Measurements from ENCODE around the gene CACNA2D2. TPM values are rescaled to one million over a fixed set of nuclear protein-coding genes. Genes with fewer than 3 reads are reported as not detected.
A peak's percentile ranks its signal among the peaks of the same experiment; 100 is the strongest.

Gene CACNA2D2
- total RNA-seq, 1 experiment from 2014 or later = not detected

GRCh38 chr3:50532062-50532705 lies 28.8 kb upstream of the CACNA2D2 start:
- no peak for DNase-seq
- Histone ChIP-seq H3K27ac (ENCODE audit: low read length) (no peak overlapping the region), H3K4me1 (ENCODE audit: low read length) (no peaks in the 10 kb centered on the region), H4K20me1 (ENCODE audit: insufficient read depth, low read depth, low read length) (no peaks in the 10 kb centered on the region), H3K27me3 (ENCODE audit: low read length) (no peaks in the 10 kb centered on the region), H3K9me3 (ENCODE audit: low read length) (no peaks in the 10 kb centered on the region), H3K9me2 (replicated peaks; ENCODE audit: insufficient read depth, low read length) (no peaks in the 10 kb centered on the region), H3K36me3 (ENCODE audit: insufficient read depth, low read length) (no peaks in the 10 kb centered on the region), H3K79me2 (ENCODE audit: low read length) (no peaks in the 10 kb centered on the region), H2AFZ (ENCODE audit: low read length) (no peak overlapping the region), H3K4me3 (ENCODE audit: low read length) (no peak overlapping the region), H3K4me2 (ENCODE audit: low read depth, low read length, poor library complexity, severe bottlenecking) (no peak overlapping the region), H3K9ac (ENCODE audit: low read length) (no peak overlapping the region)

GRCh38 chr3:50531201-50531600 lies 27.8 kb upstream of the CACNA2D2 start:
- no peak overlapping the region for H3K4me2 ChIP-seq (ENCODE audit: low read depth, low read length, poor library complexity, severe bottlenecking)
- H3K27ac ChIP-seq (ENCODE audit: low read length) = no peak overlapping the region
- no peaks in the 10 kb centered on the region for H3K4me1 ChIP-seq (ENCODE audit: low read length)
- DNase-seq = no peak
- H3K9ac ChIP-seq (ENCODE audit: low read length) = no peak overlapping the region
- no peaks in the 10 kb centered on the region for H3K36me3 ChIP-seq (ENCODE audit: insufficient read depth, low read length)
- H3K79me2 ChIP-seq (ENCODE audit: low read length) = no peaks in the 10 kb centered on the region
- no peaks in the 10 kb centered on the region for H3K27me3 ChIP-seq (ENCODE audit: low read length)
- H3K9me3 ChIP-seq (ENCODE audit: low read length) = no peaks in the 10 kb centered on the region
- H2AFZ ChIP-seq (ENCODE audit: low read length) = no peak overlapping the region
- no peaks in the 10 kb centered on the region for H4K20me1 ChIP-seq (ENCODE audit: insufficient read depth, low read depth, low read length)
- no peak overlapping the region for H3K4me3 ChIP-seq (ENCODE audit: low read length)
- H3K9me2 ChIP-seq (replicated peaks; ENCODE audit: insufficient read depth, low read length) = no peaks in the 10 kb centered on the region

- no peak overlapping the region for H3K4me3 ChIP-seq (ENCODE audit: low read length)
- DNase-seq = no peak
- H4K20me1 ChIP-seq (ENCODE audit: insufficient read depth, low read depth, low read length) = no peaks in the 10 kb centered on the region
- H3K9me2 ChIP-seq (replicated peaks; ENCODE audit: insufficient read depth, low read length) = no peaks in the 10 kb centered on the region
- no peak overlapping the region for H2AFZ ChIP-seq (ENCODE audit: low read length)
- no peak overlapping the region for H3K4me2 ChIP-seq (ENCODE audit: low read depth, low read length, poor library complexity, severe bottlenecking)
- H3K36me3 ChIP-seq (ENCODE audit: insufficient read depth, low read length) = no peaks in the 10 kb centered on the region
- H3K27ac ChIP-seq (ENCODE audit: low read length) = no peak overlapping the region
- no peak overlapping the region for H3K9ac ChIP-seq (ENCODE audit: low read length)
- no peaks in the 10 kb centered on the region for H3K4me1 ChIP-seq (ENCODE audit: low read length)
- no peaks in the 10 kb centered on the region for H3K9me3 ChIP-seq (ENCODE audit: low read length)
- no peaks in the 10 kb centered on the region for H3K79me2 ChIP-seq (ENCODE audit: low read length)
- no peaks in the 10 kb centered on the region for H3K27me3 ChIP-seq (ENCODE audit: low read length)
Measured at GRCh38 chr3:50530001-50530970, 26.9 kb upstream of the CACNA2D2 start.

GRCh38 chr3:50525987-50526386 lies 22.6 kb upstream of the CACNA2D2 start:
- Histone ChIP-seq H3K4me2 (ENCODE audit: low read depth, low read length, poor library complexity, severe bottlenecking) (no peak overlapping the region), H3K79me2 (ENCODE audit: low read length) (no peaks in the 10 kb centered on the region), H3K4me1 (ENCODE audit: low read length) (no peaks in the 10 kb centered on the region), H3K27ac (ENCODE audit: low read length) (no peak overlapping the region), H3K9ac (ENCODE audit: low read length) (no peak overlapping the region), H2AFZ (ENCODE audit: low read length) (no peak overlapping the region), H3K9me2 (replicated peaks; ENCODE audit: insufficient read depth, low read length) (no peaks in the 10 kb centered on the region), H3K36me3 (ENCODE audit: insufficient read depth, low read length) (no peaks in the 10 kb centered on the region), H3K27me3 (ENCODE audit: low read length) (no peaks in the 10 kb centered on the region), H4K20me1 (ENCODE audit: insufficient read depth, low read depth, low read length) (no peaks in the 10 kb centered on the region), H3K9me3 (ENCODE audit: low read length) (no peaks in the 10 kb centered on the region), H3K4me3 (ENCODE audit: low read length) (no peak overlapping the region)
- DNase-seq = peak; percentile 85

GRCh38 chr3:50525191-50525910 lies 21.9 kb upstream of the CACNA2D2 start:
- no peaks in the 10 kb centered on the region for H3K27me3 ChIP-seq (ENCODE audit: low read length)
- no peaks in the 10 kb centered on the region for H3K4me1 ChIP-seq (ENCODE audit: low read length)
- H3K79me2 ChIP-seq (ENCODE audit: low read length) = no peaks in the 10 kb centered on the region
- no peaks in the 10 kb centered on the region for H4K20me1 ChIP-seq (ENCODE audit: insufficient read depth, low read depth, low read length)
- H3K27ac ChIP-seq (ENCODE audit: low read length) = no peak overlapping the region
- H3K9me2 ChIP-seq (replicated peaks; ENCODE audit: insufficient read depth, low read length) = no peaks in the 10 kb centered on the region
- H3K36me3 ChIP-seq (ENCODE audit: insufficient read depth, low read length) = no peaks in the 10 kb centered on the region
- DNase-seq = no peak
- H2AFZ ChIP-seq (ENCODE audit: low read length) = no peak overlapping the region
- H3K9ac ChIP-seq (ENCODE audit: low read length) = no peak overlapping the region
- H3K4me2 ChIP-seq (ENCODE audit: low read depth, low read length, poor library complexity, severe bottlenecking) = no peak overlapping the region
- no peaks in the 10 kb centered on the region for H3K9me3 ChIP-seq (ENCODE audit: low read length)
- H3K4me3 ChIP-seq (ENCODE audit: low read length) = no peak overlapping the region

GRCh38 chr3:50524746-50525145 lies 21.3 kb upstream of the CACNA2D2 start:
- DNase-seq = no peak
- H3K4me2 ChIP-seq (ENCODE audit: low read depth, low read length, poor library complexity, severe bottlenecking) = no peak overlapping the region
- no peaks in the 10 kb centered on the region for H3K4me1 ChIP-seq (ENCODE audit: low read length)
- no peak overlapping the region for H3K9ac ChIP-seq (ENCODE audit: low read length)
- no peak overlapping the region for H3K27ac ChIP-seq (ENCODE audit: low read length)
- H3K36me3 ChIP-seq (ENCODE audit: insufficient read depth, low read length) = no peaks in the 10 kb centered on the region
- no peaks in the 10 kb centered on the region for H3K79me2 ChIP-seq (ENCODE audit: low read length)
- no peak overlapping the region for H3K4me3 ChIP-seq (ENCODE audit: low read length)
- H4K20me1 ChIP-seq (ENCODE audit: insufficient read depth, low read depth, low read length) = no peaks in the 10 kb centered on the region
- no peaks in the 10 kb centered on the region for H3K9me3 ChIP-seq (ENCODE audit: low read length)
- no peaks in the 10 kb centered on the region for H3K9me2 ChIP-seq (replicated peaks; ENCODE audit: insufficient read depth, low read length)
- H3K27me3 ChIP-seq (ENCODE audit: low read length) = no peaks in the 10 kb centered on the region
- no peak overlapping the region for H2AFZ ChIP-seq (ENCODE audit: low read length)

DNA sequence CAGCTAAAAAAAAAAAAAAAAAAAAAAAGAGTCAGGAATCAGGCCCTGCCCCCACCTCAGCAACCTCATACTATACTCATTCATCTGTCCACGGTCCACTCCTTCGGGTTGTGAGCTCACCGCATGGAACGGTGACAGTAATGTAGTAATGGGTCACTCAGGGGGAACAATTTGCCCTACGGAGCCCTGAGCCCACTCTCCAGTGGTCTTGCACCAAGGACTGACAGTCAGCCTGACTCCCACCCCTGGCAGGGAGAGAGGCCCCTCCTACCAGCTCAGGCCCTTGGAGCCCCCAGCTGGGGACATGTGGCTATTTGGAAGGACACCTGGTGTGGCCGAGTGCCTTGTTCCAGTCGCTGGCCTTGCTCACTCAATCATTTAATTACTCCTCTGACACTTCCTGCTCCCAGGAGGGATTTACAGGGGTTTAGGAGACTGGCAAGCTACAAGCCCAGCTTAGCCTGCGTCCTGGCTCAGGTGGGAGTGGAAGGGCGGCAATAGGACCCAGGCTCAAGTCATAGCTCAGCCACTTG lies 19.9 kb upstream of the CACNA2D2 start:
- no peak overlapping the region for H3K9ac ChIP-seq (ENCODE audit: low read length)
- H3K9me3 ChIP-seq (ENCODE audit: low read length) = no peaks in the 10 kb centered on the region

GRCh38 chr3:50521572-50521971 lies 18.1 kb upstream of the CACNA2D2 start:
- Histone ChIP-seq H3K4me2 (ENCODE audit: low read depth, low read length, poor library complexity, severe bottlenecking) (no peak overlapping the region), H3K9me3 (ENCODE audit: low read length) (no peaks in the 10 kb centered on the region), H3K36me3 (ENCODE audit: insufficient read depth, low read length) (no peaks in the 10 kb centered on the region), H3K79me2 (ENCODE audit: low read length) (no peaks in the 10 kb centered on the region), H3K27ac (ENCODE audit: low read length) (no peak overlapping the region), H3K4me1 (ENCODE audit: low read length) (no peaks in the 10 kb centered on the region), H2AFZ (ENCODE audit: low read length) (no peak overlapping the region), H3K9ac (ENCODE audit: low read length) (no peak overlapping the region), H4K20me1 (ENCODE audit: insufficient read depth, low read depth, low read length) (no peaks in the 10 kb centered on the region), H3K9me2 (replicated peaks; ENCODE audit: insufficient read depth, low read length) (no peaks in the 10 kb centered on the region), H3K4me3 (ENCODE audit: low read length) (no peak overlapping the region), H3K27me3 (ENCODE audit: low read length) (no peaks in the 10 kb centered on the region)
- no peak for DNase-seq

More for the DNA sequence above, 19.9 kb upstream of the CACNA2D2 start:
- Histone ChIP-seq H3K4me3 (ENCODE audit: low read length) (no peak overlapping the region), H3K79me2 (ENCODE audit: low read length) (no peaks in the 10 kb centered on the region), H3K36me3 (ENCODE audit: insufficient read depth, low read length) (no peaks in the 10 kb centered on the region), H3K4me2 (ENCODE audit: low read depth, low read length, poor library complexity, severe bottlenecking) (no peak overlapping the region), H3K9me2 (replicated peaks; ENCODE audit: insufficient read depth, low read length) (no peaks in the 10 kb centered on the region), H3K4me1 (ENCODE audit: low read length) (no peaks in the 10 kb centered on the region), H2AFZ (ENCODE audit: low read length) (no peak overlapping the region), H4K20me1 (ENCODE audit: insufficient read depth, low read depth, low read length) (no peaks in the 10 kb centered on the region), H3K27me3 (ENCODE audit: low read length) (no peaks in the 10 kb centered on the region), H3K27ac (ENCODE audit: low read length) (no peak overlapping the region)
- no peak for DNase-seq

Measured in Karpas-422 (cell line).